Endothelial cell (in vitro differentiated cells): ENCODE results near the gene PIBF1. TPM values are rescaled to one million over a fixed set of nuclear protein-coding genes. Genes with fewer than 3 reads are reported as not detected.
"Not testable (repeated sequence)": the region's sequence is repeated elsewhere in the genome, so short reads cannot be mapped to it uniquely, and the experiment has no call there.

ENCODE experiments used
- DNase-seq: peaks from one replicate; pipeline ENCODE4 v3.0.0; 2021; ENCODE audit warnings: low spot score
- H3K27ac Mint-ChIP-seq: one replicate; pipeline ENCODE4 v1.8.0; 2021; ENCODE audit warnings: mixed read lengths, inconsistent platforms; ENCODE audit not compliant: unreplicated experiment
- H3K27me3 Mint-ChIP-seq: one replicate; pipeline ENCODE4 v1.8.0; 2021; ENCODE audit warnings: mild to moderate bottlenecking, moderate library complexity, mixed read lengths, inconsistent platforms; ENCODE audit not compliant: unreplicated experiment
- H3K36me3 Mint-ChIP-seq: one replicate; pipeline ENCODE4 v1.8.0; 2021; ENCODE audit warnings: mild to moderate bottlenecking, low read depth, mixed read lengths, inconsistent platforms; ENCODE audit not compliant: unreplicated experiment
- H3K4me1 Mint-ChIP-seq: one replicate; pipeline ENCODE4 v1.8.0; 2021; ENCODE audit warnings: mild to moderate bottlenecking, mixed read lengths, inconsistent platforms; ENCODE audit not compliant: unreplicated experiment
- H3K4me3 Mint-ChIP-seq: one replicate; pipeline ENCODE4 v1.8.0; 2021; ENCODE audit warnings: mild to moderate bottlenecking, mixed read lengths, inconsistent platforms; ENCODE audit not compliant: unreplicated experiment
- H3K9me3 Mint-ChIP-seq: one replicate; pipeline ENCODE4 v1.8.0; 2021; ENCODE audit warnings: mixed read lengths, inconsistent platforms; ENCODE audit not compliant: unreplicated experiment
- CTCF ChIP-seq: fragments of 200-600 bp; sonication (generic); IDR thresholded peaks from one replicate; pipeline ENCODE4 v1.5.0; 2021; ENCODE audit warnings: antibody characterized with exemption; ENCODE audit not compliant: unreplicated experiment
- total RNA-seq: library from RNA; stranded (reverse); fragmentation: NEBNext Ultra II Directional; extraction: Animal tissue kit (Norgen Biotek cat#: 25700); gene quantifications from one replicate; pipeline ENCODE4 v1.2.1, GENCODE V29; 2021; ENCODE audit not compliant: unreplicated experiment

Gene PIBF1
- total RNA-seq, 1 donor from 2014 or later = 24.0 TPM

GRCh38 chr13:72896869-72897268 lies 114.9 kb downstream of the PIBF1 start:
- Mint-ChIP-seq H3K9me3 (no peaks in the 10 kb centered on the region), H3K4me3 (no peak overlapping the region), H3K36me3 (peaks cover 34% of the 10 kb centered on the region), H3K27me3 (peaks cover 11% of the 10 kb centered on the region), H3K27ac (no peak overlapping the region), H3K4me1 (no peaks in the 10 kb centered on the region)
- no peak for DNase-seq
- TF ChIP-seq CTCF = no peak

GRCh38 chr13:72901546-72901945 lies 119.6 kb downstream of the PIBF1 start:
- H3K4me1 Mint-ChIP-seq, H3K27ac Mint-ChIP-seq, DNase-seq, H3K4me3 Mint-ChIP-seq, H3K9me3 Mint-ChIP-seq, H3K27me3 Mint-ChIP-seq: not testable (repeated sequence)
- H3K36me3 Mint-ChIP-seq = peaks cover 22% of the 10 kb centered on the region

- no peaks in the 10 kb centered on the region for H3K4me1 Mint-ChIP-seq
- no peak overlapping the region for H3K4me3 Mint-ChIP-seq
- no peak overlapping the region for H3K27ac Mint-ChIP-seq
- H3K36me3 Mint-ChIP-seq = peaks cover 4% of the 10 kb centered on the region
- TF ChIP-seq CTCF = no peak
- no peak for DNase-seq
- H3K9me3 Mint-ChIP-seq = no peaks in the 10 kb centered on the region
- peaks cover 1% of the 10 kb centered on the region for H3K27me3 Mint-ChIP-seq
These were observed 126.5 kb downstream of the PIBF1 start for GRCh38 chr13:72908416-72908815.

GRCh38 chr13:72911981-72912380 lies 130.0 kb downstream of the PIBF1 start:
- Mint-ChIP-seq H3K27ac (no peak overlapping the region), H3K27me3 (peaks cover 2% of the 10 kb centered on the region), H3K4me1 (no peaks in the 10 kb centered on the region), H3K36me3 (peaks cover 4% of the 10 kb centered on the region), H3K9me3 (no peaks in the 10 kb centered on the region), H3K4me3 (no peak overlapping the region)
- no peak for TF ChIP-seq CTCF
- DNase-seq = no peak

GRCh38 chr13:72920097-72920496 lies 138.2 kb downstream of the PIBF1 start:
- Mint-ChIP-seq H3K27me3 (no peaks in the 10 kb centered on the region), H3K4me3 (no peak overlapping the region), H3K27ac (no peak overlapping the region), H3K36me3 (peaks cover 7% of the 10 kb centered on the region), H3K4me1 (no peaks in the 10 kb centered on the region), H3K9me3 (no peaks in the 10 kb centered on the region)
- TF ChIP-seq CTCF = no peak
- DNase-seq = no peak

- Mint-ChIP-seq H3K4me1 (no peaks in the 10 kb centered on the region), H3K9me3 (no peaks in the 10 kb centered on the region), H3K36me3 (no peaks in the 10 kb centered on the region), H3K27me3 (no peaks in the 10 kb centered on the region), H3K4me3 (no peak overlapping the region), H3K27ac (no peak overlapping the region)
- no peak for TF ChIP-seq CTCF
- no peak for DNase-seq
These were observed 149.4 kb downstream of the PIBF1 start for GRCh38 chr13:72931311-72931710.
